ENCODE measurements around the gene APEH. TPM values are rescaled to one million over a fixed set of nuclear protein-coding genes. Genes with fewer than 3 reads are reported as not detected.

APEH gene
- total and polyA plus RNA-seq, 10 of the 15 experiments (the other 5 are each of a cell fraction or from before 2014, with no cell fraction given), result 74.4 to 214 (median 131) TPM

- H3K4me1 ChIP-seq (ENCODE audit: control insufficient read depth, insufficient read depth, low read length), result peaks cover 21% of the 10 kb centered on the region
These were observed 48.0 kb downstream of the APEH start for GRCh38 chr3:49721896-49722781.

More at GRCh38 chr3:49721896-49722781, 48.0 kb downstream of the APEH start:
- Histone ChIP-seq H3K36me3 (ENCODE audit: control insufficient read depth in 2 of 2, insufficient read depth in 2 of 2, low read length in 1 of 2) (peaks cover 3 to 16% of the 10 kb centered on the region in 2 experiments; a peak in 3 of 4 replicates), H3K9me3 (replicated peaks; ENCODE audit: control insufficient read depth, insufficient read depth, low read length) (no peaks in the 10 kb centered on the region; the same call in 2 of the 3 replicates), H4K20me1 (ENCODE audit: control insufficient read depth, insufficient read depth) (no peaks in the 10 kb centered on the region), H3K9ac (ENCODE audit: control insufficient read depth, insufficient read depth, low read length) (peak overlapping the region; percentile 100), H3K4me3 (peak overlapping the region; percentile 87), H3K79me2 (ENCODE audit: control insufficient read depth, insufficient read depth, low read length) (peaks cover 20% of the 10 kb centered on the region), H3K27ac (ENCODE audit: control insufficient read depth, insufficient read depth) (peak overlapping the region; percentile 93; the same call in 1 of the 2 replicates), H2AFZ (ENCODE audit: control insufficient read depth, low read depth, low read length) (no peak overlapping the region), H3K4me2 (ENCODE audit: control insufficient read depth, insufficient read depth) (peak overlapping the region; percentile 77), H3K27me3 (replicated peaks in 1 of 2; ENCODE audit: control insufficient read depth in 2 of 2, insufficient read depth in 2 of 2, low read length in 1 of 2) (no peaks in the 10 kb centered on the region)
- ChIA-PET POLR2A (interaction anchor here (0.6 to 1.1 kb wide), 2 partner anchors 15 to 23 kb away, joined by 3 to 4 read pairs; no protein-coding TSS in a partner anchor), SMC1A (ENCODE audit: uncharacterized antibody, unreplicated experiment) (interaction anchor here (0.6 kb wide), 1 partner anchor 17 kb away, joined by 3 read pairs; no protein-coding TSS in a partner anchor), RAD21 (ENCODE audit: unreplicated experiment) (no interaction called here), CTCF (interaction anchor here (0.9 kb wide), 1 partner anchor 182 kb away, joined by 4 read pairs; no protein-coding TSS in a partner anchor)
- no TSS peak for BruUV-seq (replicated peaks)
- in situ Hi-C loops (cut with MboI), result no loop called here
- TF ChIP-seq SKIL (IDR thresholded peaks at IDR 0.05; ENCODE audit: low read depth, poor library complexity, severe bottlenecking) (no peak), POLR2A (IDR thresholded peaks at IDR 0.05; ENCODE audit: low read depth, low read length) (peak; percentile 63), MEF2B (IDR thresholded peaks at IDR 0.05; ENCODE audit: partially characterized antibody, poor library complexity, severe bottlenecking) (no peak)
- WGBS (ENCODE audit: insufficient coverage, insufficient replicate concordance, low lambda C conversion rate, missing lambda C conversion rate), result 90% methylated on average over 23 of the region's 26 CpGs
- no peak for ATAC-seq
- DNase-seq (ENCODE audit: low read depth, low spot score), result no peak
- FAIRE-seq, result no peak
- intact Hi-C loops (cut with micrococcal nuclease; ENCODE audit: unreplicated experiment), result loop anchor here (5.0 kb wide), 2 partner anchors 65 to 115 kb away; partner anchors contain the start of gene IP6K1

Data from GM12878 (cell line).